IPS-NIHi11 (cell line): ENCODE measurements around the gene STXBP1.
"Not testable (repeated sequence)": the region's sequence is repeated elsewhere in the genome, so short reads cannot be mapped to it uniquely, and the experiment has no call there.

Experiments used
- DNase-seq: peaks from one replicate; pipeline ENCODE4 v3.0.0; 2012; ENCODE audit warnings: mixed read lengths, low spot score

The STXBP1 gene

DNA sequence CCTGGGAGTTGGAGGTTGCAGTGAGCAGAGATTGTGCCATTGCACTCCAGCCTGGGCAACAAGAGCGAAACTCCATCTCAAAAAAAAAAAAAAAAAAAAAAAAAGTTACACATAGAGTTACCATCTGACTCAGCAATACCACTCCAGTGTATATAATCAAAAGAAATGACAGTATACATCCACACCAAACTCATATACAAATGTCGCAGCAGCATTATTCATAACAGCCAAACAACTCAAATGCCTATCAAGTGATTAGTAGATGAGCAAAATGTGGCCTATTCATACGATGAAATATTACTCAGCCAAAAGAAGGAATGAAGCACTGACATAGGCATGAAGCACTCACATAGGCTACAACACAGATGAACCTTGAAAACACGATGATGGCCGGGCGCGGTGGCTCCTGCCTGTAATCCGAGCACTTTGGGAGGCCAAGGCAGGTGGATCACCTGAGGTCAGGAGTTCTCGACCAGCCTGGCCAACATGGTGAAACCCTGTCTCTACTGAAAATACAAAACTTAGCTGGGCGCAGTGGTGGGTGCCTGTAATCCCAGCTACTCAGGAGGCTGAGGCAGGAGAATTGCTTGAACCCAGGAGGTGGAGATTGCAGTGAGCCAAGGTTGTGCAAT is 9.4 kb downstream of the STXBP1 start:
- not testable (repeated sequence) for DNase-seq

- DNase-seq, result no peak
Measured at GRCh38 chr9:127626752-127627493, 14.8 kb downstream of the STXBP1 start.

DNA sequence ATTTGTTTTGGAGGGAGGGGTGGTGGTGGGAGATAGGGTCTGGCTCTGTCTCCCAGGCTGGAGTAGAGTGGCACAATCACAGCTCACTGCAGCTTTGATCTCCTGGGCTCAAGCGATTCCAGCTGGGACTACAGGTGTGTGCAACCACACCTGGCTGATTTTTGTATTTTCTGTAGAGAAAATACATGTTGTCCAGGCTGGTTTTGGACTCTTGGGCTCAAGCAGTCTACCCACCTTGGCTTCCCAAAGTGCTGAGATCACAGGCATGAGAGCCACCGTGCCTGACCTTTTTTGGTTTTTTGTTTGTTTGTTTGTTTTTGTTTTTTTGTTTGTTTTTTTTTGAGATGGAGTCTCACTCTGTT is 15.4 kb downstream of the STXBP1 start:
- no peak for DNase-seq

DNA sequence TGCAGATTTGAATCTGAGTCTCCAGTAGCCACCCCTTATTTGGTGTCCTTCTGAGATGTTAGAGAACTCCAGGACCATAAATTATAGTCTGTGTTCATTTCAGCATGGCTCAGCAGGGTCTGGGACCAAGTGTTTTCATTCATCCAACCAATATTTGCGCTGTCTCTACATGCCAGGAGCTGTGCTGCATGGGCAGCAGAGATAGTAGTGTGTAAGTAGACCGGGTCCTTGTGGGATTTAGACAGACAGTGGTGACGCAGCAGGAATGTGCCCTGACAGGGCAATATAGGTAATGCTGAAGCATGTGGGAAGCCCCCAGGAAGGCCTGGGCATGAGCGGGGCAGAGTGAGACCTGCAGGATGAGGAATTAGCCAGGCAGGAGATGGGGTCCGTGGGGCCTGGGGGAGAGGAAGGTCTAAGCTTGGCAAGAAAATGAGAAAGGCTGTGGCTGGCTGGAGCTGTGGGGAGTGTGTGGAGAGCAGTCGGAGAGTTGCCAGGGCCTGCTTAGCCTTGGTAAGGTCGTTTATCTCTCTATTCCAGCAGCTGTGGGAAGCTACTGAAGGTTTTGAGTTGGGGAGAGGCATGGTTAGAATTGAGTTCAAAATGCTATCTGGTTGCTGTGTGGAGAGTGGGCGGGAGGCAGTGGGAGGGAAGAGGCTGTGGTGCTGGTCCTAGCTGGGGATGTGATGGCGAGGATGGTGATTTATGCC is 16.8 kb downstream of the STXBP1 start:
- DNase-seq, result no peak

DNA sequence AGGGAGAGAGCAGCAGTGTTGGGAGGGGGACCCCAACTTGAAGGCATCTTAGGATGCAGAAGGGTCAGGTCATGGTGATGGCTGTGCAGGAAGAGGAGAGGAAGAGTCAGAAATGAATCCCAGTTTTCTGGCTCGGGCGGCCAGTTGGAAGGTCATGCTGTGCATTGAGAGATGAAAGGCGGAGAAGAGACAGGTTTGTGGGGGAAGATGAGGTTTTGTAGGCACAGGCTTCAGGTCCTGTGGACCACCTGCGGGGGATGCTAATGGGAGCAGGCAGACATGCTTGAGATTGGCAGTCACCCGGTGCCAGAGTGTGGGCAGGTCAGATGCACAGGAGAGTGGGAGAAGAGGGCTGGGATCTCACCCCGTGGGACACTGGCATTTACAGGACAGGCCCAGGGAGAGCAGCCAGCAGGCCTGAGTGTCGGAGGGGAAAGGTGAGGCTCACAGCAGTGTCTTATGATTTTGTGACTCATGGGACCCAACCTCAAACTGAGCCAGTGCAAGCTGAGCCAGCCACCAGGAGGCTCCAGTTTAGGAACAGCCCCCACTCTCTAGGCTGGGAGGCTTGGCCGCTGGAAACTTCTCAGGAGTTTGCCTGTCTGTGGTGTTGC is 17.5 kb downstream of the STXBP1 start:
- DNase-seq, result peak; percentile 36

DNA sequence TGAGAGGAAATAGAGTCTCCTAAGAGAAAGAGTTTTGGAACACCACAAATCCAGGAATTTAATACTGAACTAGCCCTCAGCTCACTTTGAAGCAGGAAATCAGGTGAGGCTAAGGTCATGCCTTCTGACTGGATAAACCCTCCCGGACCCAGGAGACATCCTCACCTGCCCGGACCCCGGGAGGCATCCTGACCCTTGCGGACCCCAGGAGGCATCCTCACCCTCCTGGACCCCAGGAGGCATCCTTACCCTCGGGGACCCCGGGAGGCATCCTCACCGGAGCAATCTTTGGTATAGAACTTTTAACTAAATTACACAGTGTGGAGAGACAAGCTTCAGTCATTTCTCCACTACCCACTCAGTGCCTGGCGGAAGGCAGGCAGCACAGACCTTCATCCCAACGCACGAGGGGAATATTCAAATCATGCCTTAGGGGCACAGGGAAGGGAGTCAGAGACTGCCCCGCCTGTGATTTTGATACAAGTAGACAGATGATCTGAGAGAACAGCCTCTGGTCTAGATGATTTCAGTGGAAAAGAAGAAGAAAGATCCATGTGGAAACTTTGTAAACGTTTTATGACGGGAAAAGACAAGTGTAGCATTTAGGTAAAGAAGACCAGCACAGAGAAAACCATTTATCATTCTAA is 21.3 kb downstream of the STXBP1 start:
- no peak for DNase-seq

DNA sequence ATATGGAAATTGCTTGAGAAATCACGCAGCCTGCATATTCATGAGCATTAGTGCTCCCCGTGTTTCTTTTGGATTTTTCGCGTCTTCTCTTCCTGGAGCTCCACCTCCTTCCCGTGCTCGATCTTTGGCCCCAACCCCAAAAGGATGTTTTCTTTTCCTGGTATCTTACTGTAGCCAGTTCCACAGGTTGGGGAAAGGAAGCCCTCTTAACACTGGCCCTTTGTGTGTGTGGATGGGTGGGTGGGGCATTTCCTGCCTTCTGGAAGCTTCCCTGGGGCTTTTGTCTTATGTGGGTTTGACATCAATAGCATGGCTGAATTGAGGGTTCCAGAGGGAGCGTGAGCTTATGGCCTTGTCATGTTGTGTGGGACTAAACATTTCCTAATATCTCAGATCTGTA is 21.9 kb downstream of the STXBP1 start:
- no peak for DNase-seq

DNA sequence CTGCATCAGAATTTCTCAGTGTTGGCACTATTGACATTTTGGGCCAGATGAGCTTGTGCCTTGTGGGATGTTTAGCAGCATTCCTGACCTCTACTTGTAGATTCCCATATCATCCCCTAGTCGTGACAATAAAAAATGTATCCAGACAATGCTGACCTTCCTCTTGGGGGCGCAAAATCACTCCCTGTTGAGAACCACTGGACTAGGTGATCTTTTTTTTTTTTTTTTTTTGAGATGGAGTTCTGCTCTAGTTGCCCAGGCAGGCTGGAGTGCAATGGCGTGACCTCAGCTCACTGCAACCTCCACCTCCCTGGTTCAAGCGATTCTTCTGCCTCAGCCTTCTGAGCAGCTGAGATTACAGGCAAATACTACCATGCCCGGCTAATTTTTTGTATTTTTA is 22.6 kb downstream of the STXBP1 start:
- no peak for DNase-seq

DNA sequence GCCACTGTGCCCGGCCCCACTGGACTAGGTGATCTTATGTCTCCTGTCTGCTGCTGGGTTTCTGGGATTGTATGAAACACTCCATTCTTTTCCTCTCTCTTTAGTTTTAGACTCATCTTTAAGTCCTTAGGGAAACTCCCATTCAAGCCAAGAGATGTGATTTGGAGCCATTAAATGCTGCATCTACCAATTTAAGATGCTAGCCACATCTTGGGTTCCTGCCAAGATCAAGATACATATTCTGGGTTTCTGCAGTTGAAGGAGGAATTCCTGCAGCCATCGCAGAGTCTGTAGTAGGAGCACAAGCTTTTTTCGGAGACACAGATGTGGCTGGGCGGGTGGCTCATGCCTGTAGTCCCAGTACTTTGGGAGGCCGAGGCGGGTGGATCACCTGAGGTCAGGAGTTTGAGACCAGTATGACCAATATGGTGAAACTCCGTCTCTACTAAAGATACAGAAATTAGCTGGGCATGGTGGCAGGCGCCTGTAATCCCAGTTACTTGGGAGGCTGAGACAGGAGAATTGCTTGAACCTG is 23.2 kb downstream of the STXBP1 start:
- DNase-seq, result no peak

DNA sequence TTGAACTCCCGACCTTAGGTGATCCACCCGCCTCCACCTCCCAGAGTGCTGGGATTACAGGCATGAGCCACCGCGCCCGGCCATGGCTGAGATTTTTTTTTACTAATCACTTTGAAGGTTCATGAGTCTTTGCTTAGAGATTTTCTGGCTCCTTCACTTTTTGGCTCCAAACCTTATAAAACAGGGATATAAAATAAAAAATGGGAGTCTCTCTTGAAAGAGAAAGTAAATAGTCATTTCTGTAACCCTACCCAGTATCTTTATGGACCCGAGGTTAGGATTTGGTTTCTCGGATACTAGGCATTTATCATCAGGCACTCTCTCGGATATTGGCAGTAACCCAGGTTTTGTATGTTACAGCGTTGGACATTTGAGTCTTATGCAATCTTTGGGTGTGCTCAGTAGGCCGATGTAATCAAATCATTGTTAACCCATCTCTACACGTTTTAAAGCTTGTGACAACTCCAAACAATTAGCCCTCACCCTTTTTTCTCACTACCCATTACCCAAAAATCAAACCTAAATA is 25.3 kb downstream of the STXBP1 start:
- DNase-seq, result no peak

DNA sequence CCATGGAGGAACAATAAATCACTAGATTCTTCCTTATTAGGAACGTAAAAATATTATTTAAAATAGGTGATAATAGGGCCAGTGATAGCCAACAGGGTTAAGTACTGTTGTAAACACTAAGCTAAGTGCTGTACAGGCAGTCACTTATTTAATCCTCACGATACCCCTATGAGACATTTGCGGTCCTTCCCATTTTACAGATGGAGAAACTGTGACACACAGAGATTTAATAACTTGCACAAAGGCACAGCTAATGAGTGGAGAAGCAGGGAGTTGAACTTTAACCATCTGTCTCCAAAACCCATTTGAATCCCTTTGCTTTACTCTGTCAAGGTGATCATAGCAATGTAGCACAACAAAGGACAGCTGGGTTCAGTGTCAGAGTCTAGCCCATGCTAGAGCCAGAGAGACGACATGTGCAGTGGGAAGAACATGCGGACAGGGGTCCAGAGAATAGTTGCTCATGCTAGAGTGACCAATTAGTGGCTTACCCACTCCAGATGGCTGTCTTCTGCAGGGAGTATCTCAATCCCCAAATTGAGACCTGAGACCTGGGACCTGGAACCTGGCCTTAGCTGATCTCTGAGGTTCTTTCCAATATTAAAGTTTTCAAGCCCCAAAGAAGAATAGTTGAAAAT is 28.9 kb downstream of the STXBP1 start:
- no peak for DNase-seq

GRCh38 chr9:127642082-127642740 is 30.1 kb downstream of the STXBP1 start:
- no peak for DNase-seq

- DNase-seq, result no peak
Measured at GRCh38 chr9:127644146-127644827, 32.2 kb downstream of the STXBP1 start.

- DNase-seq, result peak; percentile 39
Measured at GRCh38 chr9:127644943-127645342, 32.9 kb downstream of the STXBP1 start.

- DNase-seq, result no peak
Measured at GRCh38 chr9:127647451-127647850, 35.4 kb downstream of the STXBP1 start.

DNA sequence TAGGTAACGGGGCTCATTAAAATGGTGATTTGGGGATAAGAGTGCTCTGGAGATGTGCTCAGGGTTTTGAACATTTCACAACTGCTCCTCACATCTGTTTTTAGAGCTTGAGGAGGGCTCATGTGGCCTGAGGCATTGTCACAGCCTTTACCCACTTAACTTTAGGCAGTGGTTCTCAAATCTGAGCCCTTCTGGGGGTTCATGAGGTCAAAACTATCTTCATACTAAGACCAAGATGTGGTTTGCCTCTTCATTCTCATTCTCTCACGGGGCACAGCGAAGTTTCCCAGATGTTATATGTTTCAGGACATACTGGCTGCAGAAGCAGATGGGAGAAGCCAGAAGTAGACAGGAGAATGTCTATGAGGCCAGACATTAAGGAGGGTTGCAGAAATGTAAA is 38.4 kb downstream of the STXBP1 start:
- no peak for DNase-seq

DNA sequence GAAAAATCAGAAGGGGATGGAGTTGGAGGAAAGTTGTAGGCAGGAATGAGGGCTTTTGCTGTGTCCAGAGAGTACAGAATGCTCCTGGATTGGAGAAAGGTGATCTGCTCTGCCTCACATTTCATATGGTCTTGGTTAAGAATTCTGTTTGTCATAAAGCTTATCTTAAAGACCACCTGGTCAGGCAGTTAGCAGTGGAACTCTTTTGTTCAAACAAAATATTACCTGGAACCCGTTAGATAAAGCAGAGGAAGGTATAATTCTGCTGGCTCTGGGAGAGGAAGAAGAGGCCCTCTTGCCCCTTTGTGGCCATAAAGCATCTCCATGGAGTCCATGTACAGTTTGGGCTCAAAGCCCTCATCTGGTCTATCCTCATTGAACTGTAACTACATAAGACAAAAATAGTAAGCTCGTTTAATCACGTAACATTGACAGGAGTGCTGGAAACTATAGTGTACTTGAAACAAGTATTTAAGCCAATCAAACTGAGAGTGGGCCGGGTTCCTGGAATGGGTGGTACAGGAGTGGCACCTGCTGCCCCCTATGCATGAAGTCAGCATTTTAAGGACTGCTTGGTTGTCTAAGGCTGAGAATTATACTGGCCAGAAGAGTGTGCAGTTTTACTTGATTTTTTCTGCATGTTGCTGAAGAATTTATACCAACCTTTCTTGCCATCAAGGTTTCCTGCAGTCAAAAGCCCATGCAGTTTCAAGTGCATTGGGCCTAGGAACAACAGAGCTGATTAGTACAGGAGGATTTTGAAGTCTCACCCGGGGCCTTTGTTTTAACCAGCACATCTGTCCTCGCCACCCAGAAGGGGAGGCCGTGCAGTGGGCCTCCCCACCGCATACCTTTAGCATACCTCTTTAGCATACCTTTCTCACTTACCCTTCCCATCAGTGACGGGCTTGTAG is 39.9 kb downstream of the STXBP1 start:
- DNase-seq, result no peak

DNA sequence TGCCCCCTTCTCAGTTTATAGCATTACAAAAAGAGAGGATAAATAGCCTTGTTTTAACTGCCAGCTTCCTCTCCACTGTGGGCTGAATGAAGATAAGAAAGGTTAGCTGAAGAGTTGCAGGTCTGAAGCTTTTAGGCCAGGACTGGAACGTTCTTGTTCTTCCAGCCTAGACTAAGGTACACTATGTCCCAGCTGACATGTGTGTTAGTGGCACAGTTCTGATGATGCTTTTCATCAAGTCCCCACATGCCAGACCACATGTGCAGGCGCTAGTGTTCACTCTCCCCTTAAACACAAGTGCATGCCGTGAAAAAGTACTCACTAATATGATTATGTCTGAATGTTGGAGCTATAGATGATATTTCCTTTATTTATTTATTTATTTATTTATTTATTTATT is 40.7 kb downstream of the STXBP1 start:
- no peak for DNase-seq

- DNase-seq, result peak; percentile 35
Measured at GRCh38 chr9:127654619-127655018, 42.5 kb downstream of the STXBP1 start.
